WERI-Rb-1 (cell line): Measurements from ENCODE around the gene IL1RAPL2.

Source experiments
- DNase-seq: peaks from one replicate; pipeline ENCODE4 v3.0.0-alpha.2; 2020
- H3K27ac ChIP-seq: fragments of 250-450 bp; sonication (Bioruptor Pico); 2 replicates; pipeline ENCODE4 v1.5.1; 2020; ENCODE audit warnings: mild to moderate bottlenecking, moderate library complexity
- H3K27me3 ChIP-seq: fragments of 250-450 bp; sonication (Bioruptor Pico); 2 replicates; pipeline ENCODE4 v1.5.1; 2021; ENCODE audit warnings: mild to moderate bottlenecking, low read depth, moderate library complexity; ENCODE audit not compliant: insufficient read depth, severe bottlenecking
- H3K36me3 ChIP-seq: fragments of 250-450 bp; sonication (Bioruptor Pico); 2 replicates; pipeline ENCODE4 v1.5.1; 2020; ENCODE audit warnings: mild to moderate bottlenecking, moderate library complexity
- H3K4me3 ChIP-seq: 2 replicates; pipeline ENCODE4 v1.5.1; 2011; ENCODE audit warnings: low read depth, mild to moderate bottlenecking, control low read depth, low read length
- H3K9me3 ChIP-seq: fragments of 250-450 bp; sonication (Bioruptor Pico); 2 replicates; pipeline ENCODE4 v1.5.1; 2021; ENCODE audit warnings: mild to moderate bottlenecking, moderate library complexity; ENCODE audit not compliant: severe bottlenecking
- CTCF ChIP-seq: IDR thresholded peaks from 2 replicates; pipeline ENCODE4 v1.5.1; 2011; ENCODE audit warnings: low read depth, mild to moderate bottlenecking, control low read depth, inconsistent platforms, low read length

IL1RAPL2 gene

GRCh38 chrX:105277132-105277531 is 711.1 kb downstream of the IL1RAPL2 start:
- Histone ChIP-seq H3K36me3 (no peaks in the 10 kb centered on the region), H3K9me3 (no peaks in the 10 kb centered on the region), H3K27me3 (peaks cover 42% of the 10 kb centered on the region), H3K27ac (no peak overlapping the region), H3K4me3 (no peak overlapping the region)
- DNase-seq = no peak
- no peak for TF ChIP-seq CTCF

- Histone ChIP-seq H3K27me3 (peaks cover 22% of the 10 kb centered on the region), H3K36me3 (no peaks in the 10 kb centered on the region), H3K4me3 (no peak overlapping the region), H3K27ac (no peak overlapping the region), H3K9me3 (no peaks in the 10 kb centered on the region)
- TF ChIP-seq CTCF = no peak
- DNase-seq = no peak
Observed at GRCh38 chrX:105282077-105282476, 716.1 kb downstream of the IL1RAPL2 start.

- TF ChIP-seq CTCF = no peak
- no peak overlapping the region for H3K27ac ChIP-seq
- no peaks in the 10 kb centered on the region for H3K9me3 ChIP-seq
- H3K27me3 ChIP-seq = peaks cover 32% of the 10 kb centered on the region
- H3K4me3 ChIP-seq = no peak overlapping the region
- no peaks in the 10 kb centered on the region for H3K36me3 ChIP-seq
- no peak for DNase-seq
Observed at GRCh38 chrX:105297041-105297440, 731.0 kb downstream of the IL1RAPL2 start.

- no peak for DNase-seq
- Histone ChIP-seq H3K4me3 (no peak overlapping the region), H3K27ac (no peak overlapping the region), H3K9me3 (no peaks in the 10 kb centered on the region), H3K36me3 (no peaks in the 10 kb centered on the region), H3K27me3 (peaks cover 32% of the 10 kb centered on the region)
- no peak for TF ChIP-seq CTCF
Observed at GRCh38 chrX:105299286-105299685, 733.3 kb downstream of the IL1RAPL2 start.

- Histone ChIP-seq H3K4me3 (no peak overlapping the region), H3K27ac (no peak overlapping the region), H3K27me3 (peaks cover 18% of the 10 kb centered on the region), H3K9me3 (no peaks in the 10 kb centered on the region), H3K36me3 (no peaks in the 10 kb centered on the region)
- DNase-seq = no peak
- no peak for TF ChIP-seq CTCF
Observed at GRCh38 chrX:105302246-105302645, 736.2 kb downstream of the IL1RAPL2 start.

- Histone ChIP-seq H3K36me3 (no peaks in the 10 kb centered on the region), H3K27ac (no peak overlapping the region), H3K9me3 (no peaks in the 10 kb centered on the region), H3K4me3 (no peak overlapping the region), H3K27me3 (peaks cover 11% of the 10 kb centered on the region)
- no peak for DNase-seq
- TF ChIP-seq CTCF = no peak
Observed at GRCh38 chrX:105307762-105308161, 741.8 kb downstream of the IL1RAPL2 start.
